ENCODE measurements around the gene ARL5A. TPM values are rescaled to one million over a fixed set of nuclear protein-coding genes. Genes with fewer than 3 reads are reported as not detected.

Gene ARL5A
- total and polyA plus RNA-seq, 9 of the 15 experiments (the other 6 are each of a cell fraction or from before 2014, with no cell fraction given), result 16.3 to 117 (median 88.4) TPM

DNA sequence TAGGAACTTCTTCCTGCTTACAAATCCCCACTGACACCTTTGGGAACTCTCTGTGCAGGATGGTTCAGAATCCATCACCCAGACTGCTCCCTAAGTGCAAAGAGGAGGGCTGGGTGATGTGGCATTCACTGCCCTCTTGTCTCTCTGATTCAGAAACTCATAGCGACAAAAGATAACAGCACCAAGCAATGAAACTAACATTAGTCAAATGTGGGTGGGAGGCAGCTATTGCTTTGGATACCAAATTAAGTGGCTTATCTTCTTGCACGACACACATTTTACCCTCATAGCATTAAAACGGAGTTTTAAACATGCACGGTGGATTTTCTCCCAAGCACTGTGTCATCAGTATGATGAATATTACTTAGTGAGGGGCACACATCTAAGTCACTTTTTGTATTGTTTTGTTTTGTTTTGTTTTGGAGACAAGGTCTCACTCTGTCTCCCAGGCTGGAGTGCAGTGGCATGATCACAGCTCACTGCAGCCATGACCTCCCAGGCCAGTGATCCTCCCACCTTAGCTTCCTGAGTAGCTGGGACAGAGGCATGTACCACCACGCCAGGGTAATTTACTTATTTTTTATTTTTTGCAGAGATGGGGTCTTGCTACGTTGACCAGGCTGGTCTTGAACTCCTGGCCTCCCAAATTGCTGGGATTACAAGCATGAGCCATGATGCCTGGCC lies 53.0 kb downstream of the ARL5A start (continued):
- TF ChIP-seq LARP7 (IDR thresholded peaks at IDR 0.05) (no peak), ZFX (CRISPR knock-in tag; IDR thresholded peaks at IDR 0.05) (no peak), ESRRA (IDR thresholded peaks at IDR 0.05; ENCODE audit: borderline replicate concordance, low read depth) (no peak), RBM17 (IDR thresholded peaks at IDR 0.05; ENCODE audit: borderline replicate concordance, low read depth, low read length) (no peak), MXI1 (IDR thresholded peaks at IDR 0.05; ENCODE audit: low read depth, low read length) (no peak), ZNF174 (CRISPR knock-in tag; IDR thresholded peaks at IDR 0.05) (no peak), RBM15 (IDR thresholded peaks at IDR 0.05; ENCODE audit: insufficient read depth, low read length) (no peak), IRF1 (CRISPR knock-in tag; IDR thresholded peaks at IDR 0.05; ENCODE audit: borderline replicate concordance) (no peak), NFYB (IDR thresholded peaks at IDR 0.05; ENCODE audit: extremely low read depth, insufficient read length) (no peak), GATAD2B (IDR thresholded peaks at IDR 0.05; ENCODE audit: borderline replicate concordance) (no peak), POLR2AphosphoS5 (IDR thresholded peaks at IDR 0.05; ENCODE audit: control insufficient read depth, insufficient read depth, low read depth, low read length) (peak; percentile 31; the same call in 1 of the 2 replicates), PPARD (CRISPR knock-in tag; IDR thresholded peaks at IDR 0.05) (no peak), SRSF1 (IDR thresholded peaks at IDR 0.05; ENCODE audit: low read depth, low read length) (no peak), RAD51 (IDR thresholded peaks at IDR 0.05; ENCODE audit: borderline replicate concordance, low read depth) (no peak), NFRKB (IDR thresholded peaks at IDR 0.05; ENCODE audit: low read depth) (no peak), WHSC1 (IDR thresholded peaks at IDR 0.05; ENCODE audit: low read length) (no peak), ZNF766 (CRISPR knock-in tag; conservative IDR thresholded peaks at IDR 0.05) (peak; percentile 36; the same call in 1 of the 2 replicates)
- TF ChIP-seq, protein P1, sequence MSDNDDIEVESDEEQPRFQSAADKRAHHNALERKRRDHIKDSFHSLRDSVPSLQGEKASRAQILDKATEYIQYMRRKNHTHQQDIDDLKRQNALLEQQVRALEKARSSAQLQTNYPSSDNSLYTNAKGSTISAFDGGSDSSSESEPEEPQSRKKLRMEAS (CRISPR knock-in tag; IDR thresholded peaks at IDR 0.05), result no peak
- TF ChIP-seq, protein P2, sequence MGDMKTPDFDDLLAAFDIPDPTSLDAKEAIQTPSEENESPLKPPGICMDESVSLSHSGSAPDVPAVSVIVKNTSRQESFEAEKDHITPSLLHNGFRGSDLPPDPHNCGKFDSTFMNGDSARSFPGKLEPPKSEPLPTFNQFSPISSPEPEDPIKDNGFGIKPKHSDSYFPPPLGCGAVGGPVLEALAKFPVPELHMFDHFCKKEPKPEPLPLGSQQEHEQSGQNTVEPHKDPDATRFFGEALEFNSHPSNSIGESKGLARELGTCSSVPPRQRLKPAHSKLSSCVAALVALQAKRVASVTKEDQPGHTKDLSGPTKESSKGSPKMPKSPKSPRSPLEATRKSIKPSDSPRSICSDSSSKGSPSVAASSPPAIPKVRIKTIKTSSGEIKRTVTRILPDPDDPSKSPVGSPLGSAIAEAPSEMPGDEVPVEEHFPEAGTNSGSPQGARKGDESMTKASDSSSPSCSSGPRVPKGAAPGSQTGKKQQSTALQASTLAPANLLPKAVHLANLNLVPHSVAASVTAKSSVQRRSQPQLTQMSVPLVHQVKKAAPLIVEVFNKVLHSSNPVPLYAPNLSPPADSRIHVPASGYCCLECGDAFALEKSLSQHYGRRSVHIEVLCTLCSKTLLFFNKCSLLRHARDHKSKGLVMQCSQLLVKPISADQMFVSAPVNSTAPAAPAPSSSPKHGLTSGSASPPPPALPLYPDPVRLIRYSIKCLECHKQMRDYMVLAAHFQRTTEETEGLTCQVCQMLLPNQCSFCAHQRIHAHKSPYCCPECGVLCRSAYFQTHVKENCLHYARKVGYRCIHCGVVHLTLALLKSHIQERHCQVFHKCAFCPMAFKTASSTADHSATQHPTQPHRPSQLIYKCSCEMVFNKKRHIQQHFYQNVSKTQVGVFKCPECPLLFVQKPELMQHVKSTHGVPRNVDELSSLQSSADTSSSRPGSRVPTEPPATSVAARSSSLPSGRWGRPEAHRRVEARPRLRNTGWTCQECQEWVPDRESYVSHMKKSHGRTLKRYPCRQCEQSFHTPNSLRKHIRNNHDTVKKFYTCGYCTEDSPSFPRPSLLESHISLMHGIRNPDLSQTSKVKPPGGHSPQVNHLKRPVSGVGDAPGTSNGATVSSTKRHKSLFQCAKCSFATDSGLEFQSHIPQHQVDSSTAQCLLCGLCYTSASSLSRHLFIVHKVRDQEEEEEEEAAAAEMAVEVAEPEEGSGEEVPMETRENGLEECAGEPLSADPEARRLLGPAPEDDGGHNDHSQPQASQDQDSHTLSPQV (IDR thresholded peaks at IDR 0.05), result 0 out of 2 replicates have a peak, but pooled peaks have one; percentile 34
- TF ChIP-seq, protein P3, sequence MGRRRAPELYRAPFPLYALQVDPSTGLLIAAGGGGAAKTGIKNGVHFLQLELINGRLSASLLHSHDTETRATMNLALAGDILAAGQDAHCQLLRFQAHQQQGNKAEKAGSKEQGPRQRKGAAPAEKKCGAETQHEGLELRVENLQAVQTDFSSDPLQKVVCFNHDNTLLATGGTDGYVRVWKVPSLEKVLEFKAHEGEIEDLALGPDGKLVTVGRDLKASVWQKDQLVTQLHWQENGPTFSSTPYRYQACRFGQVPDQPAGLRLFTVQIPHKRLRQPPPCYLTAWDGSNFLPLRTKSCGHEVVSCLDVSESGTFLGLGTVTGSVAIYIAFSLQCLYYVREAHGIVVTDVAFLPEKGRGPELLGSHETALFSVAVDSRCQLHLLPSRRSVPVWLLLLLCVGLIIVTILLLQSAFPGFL (CRISPR knock-in tag; IDR thresholded peaks at IDR 0.05), result no peak
- TF ChIP-seq, protein P4, sequence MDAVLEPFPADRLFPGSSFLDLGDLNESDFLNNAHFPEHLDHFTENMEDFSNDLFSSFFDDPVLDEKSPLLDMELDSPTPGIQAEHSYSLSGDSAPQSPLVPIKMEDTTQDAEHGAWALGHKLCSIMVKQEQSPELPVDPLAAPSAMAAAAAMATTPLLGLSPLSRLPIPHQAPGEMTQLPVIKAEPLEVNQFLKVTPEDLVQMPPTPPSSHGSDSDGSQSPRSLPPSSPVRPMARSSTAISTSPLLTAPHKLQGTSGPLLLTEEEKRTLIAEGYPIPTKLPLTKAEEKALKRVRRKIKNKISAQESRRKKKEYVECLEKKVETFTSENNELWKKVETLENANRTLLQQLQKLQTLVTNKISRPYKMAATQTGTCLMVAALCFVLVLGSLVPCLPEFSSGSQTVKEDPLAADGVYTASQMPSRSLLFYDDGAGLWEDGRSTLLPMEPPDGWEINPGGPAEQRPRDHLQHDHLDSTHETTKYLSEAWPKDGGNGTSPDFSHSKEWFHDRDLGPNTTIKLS (IDR thresholded peaks at IDR 0.05; ENCODE audit: borderline replicate concordance, low read depth), result no peak

All from K562 (cell line).